K562 (cell line): Measurements from ENCODE around the gene RBMX2. TPM values are rescaled to one million over a fixed set of nuclear protein-coding genes. Genes with fewer than 3 reads are reported as not detected.

Source experiments
- CREB3L1 ChIP-seq: fragments of 450-650 bp; IDR thresholded peaks from 2 replicates; pipeline ENCODE4 v1.6.1; 2014; ENCODE audit warnings: low read depth, mild to moderate bottlenecking, moderate library complexity, borderline replicate concordance
- HINFP ChIP-seq: fragments of 450-650 bp; conservative IDR thresholded peaks from 2 replicates; pipeline ENCODE4 v1.6.1; 2016; ENCODE audit warnings: missing genetic modification characterization, low read depth, mild to moderate bottlenecking, control low read depth, missing compliant biosample characterization
- PML ChIP-seq: IDR thresholded peaks from 2 replicates; pipeline ENCODE4 v1.6.1; 2012; ENCODE audit warnings: low read length, inconsistent platforms
- PPARD ChIP-seq: fragments of 250-450 bp; sonication (Bioruptor Pico); IDR thresholded peaks from 2 replicates; pipeline ENCODE4 v1.8.0; 2022; ENCODE audit warnings: inconsistent platforms, mild to moderate bottlenecking, moderate library complexity
- TFAP4 ChIP-seq: sonication (generic); formaldehyde crosslinking; IDR thresholded peaks from 2 replicates; pipeline ENCODE4 v1.8.0; 2022; ENCODE audit warnings: missing genetic modification reagents, mild to moderate bottlenecking, moderate library complexity, borderline replicate concordance
- TGIF2 ChIP-seq: sonication (generic); formaldehyde crosslinking; IDR thresholded peaks from 2 replicates; pipeline ENCODE4 v1.8.1; 2022; ENCODE audit warnings: mild to moderate bottlenecking, missing genetic modification reagents, moderate library complexity
- VEZF1 ChIP-seq: fragments of 200-800 bp; sonication (Bioruptor generic); IDR thresholded peaks from 2 replicates; pipeline ENCODE4 v1.6.1; 2017; ENCODE audit warnings: missing genetic modification characterization, missing compliant biosample characterization
- ZNF277 ChIP-seq: fragments of 250-450 bp; sonication (Bioruptor Pico); IDR thresholded peaks from 2 replicates; pipeline ENCODE4 v1.8.0; 2022; ENCODE audit warnings: inconsistent platforms, mild to moderate bottlenecking, moderate library complexity, borderline replicate concordance
- ZNF57 ChIP-seq: fragments of 450-650 bp; formaldehyde crosslinking; IDR thresholded peaks from 2 replicates; pipeline ENCODE4 v1.4.0; 2020; ENCODE audit warnings: mild to moderate bottlenecking, moderate library complexity
- polyA plus RNA-seq, 8 experiments: library from polyadenylated mRNA; depleted of rRNA in 4 of 8; stranded (reverse) in 5 of 8; unstranded in 3 of 8; fragments of >200 nt; fragmentation: Nextera tagmentation in 2 of 8; fragmentation: Illumina TruSeq in 1 of 8; extraction: Ambion mirVana in 2 of 8; extraction: Trizol in 1 of 8; gene quantifications; 2 replicates each; pipeline versions ENCODE4 v1.2.1 to v1.2.3, GENCODE V29; 2011 to 2014; ENCODE audit warnings: inconsistent platforms in 1 of 8, missing spikeins in 1 of 8
- total RNA-seq, 7 experiments: library from RNA; depleted of rRNA in 6 of 7; stranded (reverse); fragments of >200 nt in 6 of 7; fragmentation: Illumina TruSeq in 2 of 7; extraction: Trizol in 2 of 7; gene quantifications; 2 replicates each; pipeline versions ENCODE4 v1.2.1 to v1.2.3, GENCODE V29; 2011 to 2021; ENCODE audit warnings: low replicate concordance in 1 of 7
- TF ChIP-seq, protein P1 (sequence below), 3 experiments: fragments of 200-800 bp in 1 of 3; sonication (Bioruptor generic) in 1 of 3; sonication (generic) in 1 of 3; formaldehyde crosslinking in 1 of 3; IDR thresholded peaks; 2 replicates each; pipeline versions ENCODE4 v1.6.1 to v1.8.0; 2016 to 2022; ENCODE audit warnings: mild to moderate bottlenecking in 2 of 3, missing compliant biosample characterization in 2 of 3, missing genetic modification characterization in 2 of 3, missing genetic modification reagents in 1 of 3

The RBMX2 gene
- total and polyA plus RNA-seq, 9 of the 15 experiments (the other 6 are each of a cell fraction or from before 2014, with no cell fraction given) = 27.2 to 62.5 (median 54.1) TPM

DNA sequence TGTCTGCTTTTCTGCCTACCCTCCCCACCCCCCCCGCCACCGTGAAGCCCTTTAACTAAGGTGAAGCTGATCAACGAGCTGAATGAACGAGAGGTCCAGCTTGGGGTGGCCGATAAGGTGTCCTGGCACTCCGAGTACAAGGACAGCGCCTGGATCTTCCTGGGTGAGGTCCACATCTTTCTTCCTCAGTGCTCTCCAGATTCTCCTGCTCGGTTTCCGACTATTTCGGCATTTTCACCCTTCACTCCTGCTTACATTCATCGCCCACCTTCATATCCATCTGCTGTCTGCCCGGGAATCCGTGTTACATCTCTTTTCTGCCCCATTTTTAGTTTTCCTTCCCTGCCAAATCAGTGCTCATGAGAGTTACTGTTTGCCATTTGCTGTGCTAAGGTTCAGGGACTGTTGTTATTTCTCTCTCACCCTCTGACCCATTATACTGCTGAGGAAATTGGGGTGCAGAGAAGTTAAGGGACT, 459 bp downstream of the RBMX2 start (continued):
- TF ChIP-seq TFAP4 (0 out of 2 replicates have a peak, but pooled peaks have one; percentile 2), TGIF2 (CRISPR knock-in tag) (no peak), VEZF1 (CRISPR knock-in tag) (peak; percentile 7; the same call in 1 of the 2 replicates), HINFP (tag) (no peak), ZNF277 (CRISPR knock-in tag) (no peak), PPARD (CRISPR knock-in tag) (no peak), ZNF57 (no peak), CREB3L1 (no peak), PML (no peak)
- TF ChIP-seq, protein P1, sequence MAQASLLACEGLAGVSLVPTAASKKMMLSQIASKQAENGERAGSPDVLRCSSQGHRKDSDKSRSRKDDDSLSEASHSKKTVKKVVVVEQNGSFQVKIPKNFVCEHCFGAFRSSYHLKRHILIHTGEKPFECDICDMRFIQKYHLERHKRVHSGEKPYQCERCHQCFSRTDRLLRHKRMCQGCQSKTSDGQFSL (CRISPR knock-in tag; IDR thresholded peaks at IDR 0.05) = no peak
- TF ChIP-seq, protein P1 (tag; IDR thresholded peaks at IDR 0.05) = 0 out of 4 replicates have a peak, but pooled peaks of 1 of the 2 experiments have one; percentile 22
